K562 (cell line): ENCODE data around the gene EGFR. TPM values are rescaled to one million over a fixed set of nuclear protein-coding genes. Genes with fewer than 3 reads are reported as not detected.

ENCODE experiments used
- ATAC-seq: fragments of 200-7000 bp; cut with Tn5 transposase; 3 replicates; pipeline ENCODE4 v1.9.1; 2020; ENCODE audit warnings: moderate library complexity
- BruUV-seq: library from RNA; stranded (reverse); fragments of 400-500 nt; replicated peaks from 2 replicates; lab custom pipeline; 2021; lab: Mats Ljungman, UMichigan
- CTCF ChIA-PET: fragments of 300-600 bp; formaldehyde crosslinking; extraction: SDS; loops from one replicate; lab custom pipeline; 2021; ENCODE audit warnings: low intra/inter-chr PET ratio; lab: Yijun Ruan, JAX
- POLR2A ChIA-PET: fragments of 300-600, 350-650 bp; sonication (Branson Sonifier 250); formaldehyde crosslinking; extraction: SDS; loops from one replicate; lab custom pipeline; 2021; ENCODE audit warnings: antibody characterized with exemption, inconsistent platforms; lab: Yijun Ruan, JAX
- DNase-seq, 4 experiments: peaks; one replicate each; pipeline versions ENCODE4 v3.0.0 to v3.0.0-alpha.2; 2011 to 2018; ENCODE audit warnings: low spot score in 3 of 4, mixed read lengths in 3 of 4; ENCODE audit errors: extremely low read depth in 1 of 4
- FAIRE-seq: peaks from 2 replicates; lab custom pipeline; 2011; peaks lifted over from hg19 to GRCh38; lab: Jason Lieb, UNC
- H2AFZ ChIP-seq: 2 replicates; pipeline ENCODE4 v1.6.0; 2011; ENCODE audit warnings: low read depth, low read length, control low read depth, inconsistent platforms
- H3K27ac ChIP-seq: fragments of 200-600 bp; 3 replicates; pipeline ENCODE4 v1.8.0; 2011; ENCODE audit warnings: low read depth, mild to moderate bottlenecking, control low read depth, inconsistent platforms, low read length, moderate library complexity, mixed read lengths; ENCODE audit errors: extremely low read depth
- H3K27me3 ChIP-seq, 2 experiments: fragments of 300-600 bp in 1 of 2; 2 replicates in 1 of 2; 3 replicates in 1 of 2; pipeline versions ENCODE4 v1.6.0 to v1.8.0; 2011; ENCODE audit warnings: inconsistent platforms in 2 of 2, low read length in 2 of 2, mild to moderate bottlenecking in 1 of 2, mixed read lengths in 1 of 2, moderate library complexity in 1 of 2; ENCODE audit not compliant: control insufficient read depth in 2 of 2, insufficient read depth in 2 of 2
- H3K36me3 ChIP-seq: fragments of 300-600 bp; 3 replicates; pipeline ENCODE4 v1.8.0; 2011; ENCODE audit warnings: mild to moderate bottlenecking, low read length, inconsistent platforms; ENCODE audit not compliant: control insufficient read depth, insufficient read depth
- H3K4me1 ChIP-seq, 2 experiments: fragments of 200-600 bp in 1 of 2; replicated peaks in 1 of 2; 2 replicates in 1 of 2; 3 replicates in 1 of 2; pipeline versions ENCODE4 v1.5.1 to v1.8.0; 2011; ENCODE audit warnings: inconsistent platforms in 2 of 2, low read length in 2 of 2, mild to moderate bottlenecking in 1 of 2, mixed read lengths in 1 of 2, moderate library complexity in 1 of 2; ENCODE audit not compliant: control insufficient read depth in 2 of 2, insufficient read depth in 2 of 2
- H3K4me2 ChIP-seq: 2 replicates; pipeline ENCODE4 v1.6.1; 2011; ENCODE audit warnings: low read length, control low read depth, inconsistent platforms, mixed read lengths; ENCODE audit not compliant: insufficient read depth
- H3K4me3 ChIP-seq: fragments of 200-600 bp; sonication (generic), shearing (Covaris generic); 2 replicates; pipeline ENCODE4 v1.5.1; 2016; ENCODE audit warnings: control low read depth, inconsistent platforms
- H3K79me2 ChIP-seq: fragments of 200-600 bp; 3 replicates; pipeline ENCODE4 v1.8.0; 2011; ENCODE audit warnings: low read length, inconsistent platforms; ENCODE audit not compliant: control insufficient read depth, insufficient read depth
- H3K9ac ChIP-seq, 2 experiments: 2 replicates each; pipeline versions ENCODE4 v1.6.0 to v1.6.1; 2011; ENCODE audit warnings: low read depth in 2 of 2, low read length in 2 of 2, control low read depth in 1 of 2, inconsistent platforms in 1 of 2, mild to moderate bottlenecking in 1 of 2, mixed read lengths in 1 of 2; ENCODE audit not compliant: insufficient read depth in 1 of 2
- H3K9me1 ChIP-seq: one replicate; pipeline ENCODE4 v1.6.0; 2011; ENCODE audit warnings: inconsistent platforms, mild to moderate bottlenecking, low read length, moderate library complexity; ENCODE audit not compliant: control insufficient read depth, insufficient read depth
- H3K9me3 ChIP-seq: replicated peaks from 2 replicates; pipeline ENCODE4 v1.5.1; 2011; ENCODE audit warnings: low read depth, low read length, inconsistent platforms; ENCODE audit not compliant: control insufficient read depth, insufficient read depth
- H4K20me1 ChIP-seq: replicated peaks from 2 replicates; pipeline ENCODE4 v1.6.1; 2011; ENCODE audit warnings: low read length, inconsistent platforms, mixed read lengths; ENCODE audit not compliant: control insufficient read depth, insufficient read depth
- CHD4 ChIP-seq: fragments of 200-600 bp; sonication (generic); IDR thresholded peaks from 3 replicates; pipeline ENCODE4 v1.6.1; 2012; ENCODE audit warnings: low read depth, mild to moderate bottlenecking, mixed read lengths, low read length, inconsistent platforms; ENCODE audit not compliant: insufficient read depth, insufficient replicate concordance, poor library complexity, severe bottlenecking
- FOXP4 ChIP-seq: sonication (generic); formaldehyde crosslinking; IDR thresholded peaks from 2 replicates; pipeline ENCODE4 v1.8.0; 2022; ENCODE audit warnings: mild to moderate bottlenecking, missing genetic modification reagents, borderline replicate concordance
- HMG20B ChIP-seq: fragments of 250-450 bp; sonication (Bioruptor Pico); IDR thresholded peaks from 2 replicates; pipeline ENCODE4 v1.5.0; 2021; ENCODE audit warnings: mild to moderate bottlenecking
- ID3 ChIP-seq, 2 experiments: fragments of 250-450 bp in 1 of 2; fragments of 450-650 bp in 1 of 2; sonication (Bioruptor Pico) in 1 of 2; IDR thresholded peaks; 2 replicates each; pipeline versions ENCODE4 v1.6.1 to v1.8.0; 2016 to 2021; ENCODE audit warnings: mild to moderate bottlenecking in 2 of 2, moderate library complexity in 2 of 2, missing compliant biosample characterization in 1 of 2, missing genetic modification characterization in 1 of 2
- PML ChIP-seq: IDR thresholded peaks from 2 replicates; pipeline ENCODE4 v1.6.1; 2012; ENCODE audit warnings: low read length, inconsistent platforms
- RBM39 ChIP-seq: fragments of 200-400 bp; formaldehyde crosslinking; optimal IDR thresholded peaks from 2 replicates; pipeline ENCODE3; 2018; ENCODE audit warnings: low read depth, low read length
- RNF2 ChIP-seq: sonication (generic); IDR thresholded peaks from 2 replicates; pipeline ENCODE4 v1.6.1; 2016
- STAT6 ChIP-seq: sonication (generic); formaldehyde crosslinking; IDR thresholded peaks from 2 replicates; pipeline ENCODE4 v1.8.1; 2023; ENCODE audit warnings: mild to moderate bottlenecking, missing genetic modification reagents
- ZFP1 ChIP-seq: fragments of 450-650 bp; formaldehyde crosslinking; IDR thresholded peaks from 2 replicates; pipeline ENCODE4 v1.4.0; 2020; ENCODE audit warnings: mild to moderate bottlenecking, mixed read lengths
- ZNF740 ChIP-seq, 3 experiments: fragments of 200-800 bp in 1 of 3; sonication (Bioruptor generic) in 1 of 3; sonication (generic) in 1 of 3; formaldehyde crosslinking in 1 of 3; IDR thresholded peaks; 2 replicates each; pipeline versions ENCODE4 v1.6.1 to v1.8.0; 2016 to 2022; ENCODE audit warnings: mild to moderate bottlenecking in 2 of 3, missing compliant biosample characterization in 2 of 3, missing genetic modification characterization in 2 of 3, missing genetic modification reagents in 1 of 3
- WGBS: fragments of 100-300 bp; shearing (Covaris generic); methylation state at CpG from one replicate; pipeline ENCODE4 v1.1.6; 2016; ENCODE audit warnings: low coverage, mixed read lengths; ENCODE audit not compliant: insufficient coverage; ENCODE audit errors: missing lambda C conversion rate; 5-methylcytosine and 5-hydroxymethylcytosine counted together
- in situ Hi-C: fragments of 300-500 bp; cut with MboI; formaldehyde crosslinking; loops from 4 replicates; pipeline ENCODE4 v1.15.0; 2018; ENCODE audit warnings: inconsistent platforms, mixed read lengths
- intact Hi-C: fragments of 100-400 bp; cut with micrococcal nuclease; formaldehyde crosslinking; loops from 2 replicates; pipeline ENCODE4 v1.14.2; 2022
- polyA plus RNA-seq, 8 experiments: library from polyadenylated mRNA; depleted of rRNA in 4 of 8; stranded (reverse) in 5 of 8; unstranded in 3 of 8; fragments of >200 nt; fragmentation: Nextera tagmentation in 2 of 8; fragmentation: Illumina TruSeq in 1 of 8; extraction: Ambion mirVana in 2 of 8; extraction: Trizol in 1 of 8; gene quantifications; 2 replicates each; pipeline versions ENCODE4 v1.2.1 to v1.2.3, GENCODE V29; 2011 to 2014; ENCODE audit warnings: inconsistent platforms in 1 of 8, missing spikeins in 1 of 8
- total RNA-seq, 7 experiments: library from RNA; depleted of rRNA in 6 of 7; stranded (reverse); fragments of >200 nt in 6 of 7; fragmentation: Illumina TruSeq in 2 of 7; extraction: Trizol in 2 of 7; gene quantifications; 2 replicates each; pipeline versions ENCODE4 v1.2.1 to v1.2.3, GENCODE V29; 2011 to 2021; ENCODE audit warnings: low replicate concordance in 1 of 7
- TF ChIP-seq, protein P1 (sequence below): fragments of 250-450 bp; sonication (Bioruptor Pico); IDR thresholded peaks from 2 replicates; pipeline ENCODE4 v1.5.0; 2021; ENCODE audit warnings: mild to moderate bottlenecking, borderline replicate concordance

The EGFR gene
- total and polyA plus RNA-seq, 9 of the 15 experiments (the other 6 are each of a cell fraction or from before 2014, with no cell fraction given): 0.13 TPM; not detected in 8

- DNase-seq: no peak
- no peak overlapping the region for H2AFZ ChIP-seq
- peaks cover 0 to 8% of the 10 kb centered on the region in 2 experiments; a peak in 1 of 5 replicates for H3K27me3 ChIP-seq
- 32% methylated on average over 9 of the region's 9 CpGs for WGBS
- CTCF ChIA-PET: no interaction called here
- TF ChIP-seq STAT6 (CRISPR knock-in tag) (no peak), PML (no peak), ZFP1 (no peak), HMG20B (no peak), FOXP4 (CRISPR knock-in tag) (no peak), ZNF740 (CRISPR knock-in tag; IDR thresholded peaks at IDR 0.05) (no peak), ZNF740 (tag; IDR thresholded peaks at IDR 0.05) (no peak), ID3 (CRISPR knock-in tag; IDR thresholded peaks at IDR 0.05) (no peak), ID3 (tag; IDR thresholded peaks at IDR 0.05) (no peak), CHD4 (no peak), RBM39 (no peak), RNF2 (no peak)
- TF ChIP-seq, protein P1, sequence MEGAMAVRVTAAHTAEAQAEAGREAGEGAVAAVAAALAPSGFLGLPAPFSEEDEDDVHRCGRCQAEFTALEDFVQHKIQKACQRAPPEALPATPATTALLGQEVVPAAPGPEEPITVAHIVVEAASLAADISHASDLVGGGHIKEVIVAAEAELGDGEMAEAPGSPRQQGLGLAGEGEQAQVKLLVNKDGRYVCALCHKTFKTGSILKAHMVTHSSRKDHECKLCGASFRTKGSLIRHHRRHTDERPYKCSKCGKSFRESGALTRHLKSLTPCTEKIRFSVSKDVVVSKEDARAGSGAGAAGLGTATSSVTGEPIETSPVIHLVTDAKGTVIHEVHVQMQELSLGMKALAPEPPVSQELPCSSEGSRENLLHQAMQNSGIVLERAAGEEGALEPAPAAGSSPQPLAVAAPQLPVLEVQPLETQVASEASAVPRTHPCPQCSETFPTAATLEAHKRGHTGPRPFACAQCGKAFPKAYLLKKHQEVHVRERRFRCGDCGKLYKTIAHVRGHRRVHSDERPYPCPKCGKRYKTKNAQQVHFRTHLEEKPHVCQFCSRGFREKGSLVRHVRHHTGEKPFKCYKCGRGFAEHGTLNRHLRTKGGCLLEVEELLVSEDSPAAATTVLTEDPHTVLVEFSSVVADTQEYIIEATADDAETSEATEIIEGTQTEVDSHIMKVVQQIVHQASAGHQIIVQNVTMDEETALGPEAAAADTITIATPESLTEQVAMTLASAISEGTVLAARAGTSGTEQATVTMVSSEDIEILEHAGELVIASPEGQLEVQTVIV (CRISPR knock-in tag): no peak
- no peak overlapping the region for H3K9ac ChIP-seq
- H3K9me3 ChIP-seq: no peaks in the 10 kb centered on the region
- H4K20me1 ChIP-seq: no peaks in the 10 kb centered on the region
- H3K27ac ChIP-seq: no peak overlapping the region
- H3K4me1 ChIP-seq: no peaks in the 10 kb centered on the region
- H3K4me2 ChIP-seq: no peak overlapping the region
- H3K36me3 ChIP-seq: no peaks in the 10 kb centered on the region
- intact Hi-C loops: no loop called here
- no peak for ATAC-seq
- FAIRE-seq: no peak
- H3K4me3 ChIP-seq: no peak overlapping the region
- BruUV-seq: no TSS peak
- in situ Hi-C loops: no loop called here
- POLR2A ChIA-PET: no interaction called here
- H3K79me2 ChIP-seq: no peaks in the 10 kb centered on the region
- no peaks in the 10 kb centered on the region for H3K9me1 ChIP-seq
These were observed 92.2 kb downstream of the EGFR start for GRCh38 chr7:55110993-55111361.
